A549 treated with CORT108297 at 1 μM for 4 hours (cell line): Measurements from ENCODE around the gene FOXC1. TPM values are rescaled to one million over a fixed set of nuclear protein-coding genes. Genes with fewer than 3 reads are reported as not detected.

Source experiments
- total RNA-seq: library from RNA; stranded (reverse); fragments of 200-300 nt; extraction: Qiagen RNA extraction; gene quantifications from 5 replicates; pipeline ENCODE4 v1.2.3, GENCODE V29; 2022

Gene FOXC1
- 6.2 to 9.5 TPM (median 8.1 TPM) in 5 replicates for total RNA-seq

DNA sequence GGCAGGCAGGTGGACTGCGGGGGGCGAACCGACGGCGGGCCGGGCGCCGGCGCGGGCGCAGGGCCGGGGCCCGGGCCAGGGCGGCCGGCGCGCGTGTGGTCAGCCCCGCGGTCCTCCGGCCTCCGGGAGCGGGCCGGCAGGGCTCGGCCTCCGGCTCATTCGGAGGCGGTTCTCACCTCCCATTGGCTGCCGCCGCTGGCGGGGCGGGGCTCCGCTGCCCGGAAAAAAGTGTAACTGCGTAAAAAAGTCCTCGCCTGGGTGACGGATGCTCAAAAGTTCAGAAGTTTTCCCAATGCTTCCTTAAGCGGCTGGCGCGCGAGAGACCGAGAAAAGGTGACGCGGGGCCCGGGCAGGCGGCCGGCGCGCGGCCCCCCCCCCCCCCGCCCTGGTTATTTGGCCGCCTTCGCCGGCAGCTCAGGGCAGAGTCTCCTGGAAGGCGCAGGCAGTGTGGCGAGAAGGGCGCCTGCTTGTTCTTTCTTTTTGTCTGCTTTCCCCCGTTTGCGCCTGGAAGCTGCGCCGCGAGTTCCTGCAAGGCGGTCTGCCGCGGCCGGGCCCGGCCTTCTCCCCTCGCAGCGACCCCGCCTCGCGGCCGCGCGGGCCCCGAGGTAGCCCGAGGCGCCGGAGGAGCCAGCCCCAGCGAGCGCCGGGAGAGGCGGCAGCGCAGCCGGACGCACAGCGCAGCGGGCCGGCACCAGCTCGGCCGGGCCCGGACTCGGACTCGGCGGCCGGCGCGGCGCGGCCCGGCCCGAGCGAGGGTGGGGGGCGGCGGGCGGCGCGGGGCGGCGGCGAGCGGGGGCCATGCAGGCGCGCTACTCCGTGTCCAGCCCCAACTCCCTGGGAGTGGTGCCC lies at the start of gene FOXC1:
Gene FOXC1, plus strand, starts transcription at position 268 of the 849 bp plus-strand sequence. Its CDS starts 531 bp downstream, at position 799.

Other genes starting within 250 kb of the FOXC1 start
- 19.0 to 26.9 TPM (median 26.0 TPM) in 5 replicates for gene FOXF2, start 220.3 kb upstream of the FOXC1 start, total RNA-seq